ENCODE results near the gene NPTXR. TPM values are rescaled to one million over a fixed set of nuclear protein-coding genes. Genes with fewer than 3 reads are reported as not detected.

Gene NPTXR
- polyA plus RNA-seq, 1 of the 3 experiments (the other 2 are of a cell fraction): 1.2 TPM

- TF ChIP-seq REST (IDR thresholded peaks at IDR 0.05; ENCODE audit: low read depth, low read length): no peak
- no peak for TF ChIP-seq USF1 (IDR thresholded peaks at IDR 0.05; ENCODE audit: borderline replicate concordance, low read depth)
Measured at GRCh38 chr22:38865201-38866023, 21.6 kb upstream of the NPTXR start (continued).

GRCh38 chr22:38864361-38865191 is 20.7 kb upstream of the NPTXR start:
- Histone ChIP-seq H3K36me3 (replicated peaks in 1 of 2; ENCODE audit: control insufficient read depth in 1 of 2, insufficient read depth in 2 of 2, low read length in 1 of 2) (peaks cover 0 to 6% of the 10 kb centered on the region in 2 experiments), H3K27me3 (ENCODE audit: insufficient read depth) (no peaks in the 10 kb centered on the region), H3K4me2 (no peak overlapping the region), H3K27ac (ENCODE audit: low read depth in 2 of 2, low read length in 1 of 2) (no peak overlapping the region), H3K4me3 (ENCODE audit: low read depth in 2 of 2, low read length in 1 of 2) (no peak overlapping the region), H2AFZ (ENCODE audit: low read depth) (no peak overlapping the region), H3F3A (replicated peaks; ENCODE audit: insufficient read depth) (no peaks in the 10 kb centered on the region), H4K20me1 (ENCODE audit: insufficient read depth) (no peaks in the 10 kb centered on the region), H3K9ac (no peak overlapping the region), H3K9me2 (no peaks in the 10 kb centered on the region), H3K4me1 (ENCODE audit: control insufficient read depth in 1 of 2, insufficient read depth in 2 of 2, low read depth in 1 of 2, low read length in 1 of 2) (peaks cover 0 to 5% of the 10 kb centered on the region in 2 experiments; a peak in 1 of 4 replicates), H3K9me3 (no peaks in the 10 kb centered on the region), H3K79me2 (ENCODE audit: insufficient read depth) (no peaks in the 10 kb centered on the region)
- 100% methylated on average over 1 of the region's 24 CpGs for WGBS (ENCODE audit: low lambda C conversion rate)
- ChIA-PET POLR2A (no interaction called here), CTCF (interaction anchor here (1.2 to 4.0 kb wide), 2 partner anchors 95 to 96 kb away, joined by 4 to 25 read pairs; no protein-coding TSS in a partner anchor)
- DNase-seq: no peak
- TF ChIP-seq TAF1 (IDR thresholded peaks at IDR 0.05; ENCODE audit: borderline replicate concordance, low read depth, low read length) (no peak), FOXJ3 (CRISPR knock-in tag; IDR thresholded peaks at IDR 0.05) (no peak), REST (IDR thresholded peaks at IDR 0.05; ENCODE audit: low read depth, low read length) (no peak), CHD2 (IDR thresholded peaks at IDR 0.05; ENCODE audit: low read length, partially characterized antibody) (no peak)

All from SK-N-SH (cell line).